Osteocyte (in vitro differentiated cells): Measurements from ENCODE around the gene WDR5B. TPM values are rescaled to one million over a fixed set of nuclear protein-coding genes. Genes with fewer than 3 reads are reported as not detected.

Experiments used
- DNase-seq: peaks from one replicate; pipeline ENCODE4 v3.0.0; 2021; ENCODE audit warnings: mixed read lengths; ENCODE audit not compliant: unreplicated experiment; ENCODE audit errors: extremely low spot score
- H3K27ac Mint-ChIP-seq: one replicate; pipeline ENCODE4 v1.8.0; 2021; ENCODE audit warnings: mild to moderate bottlenecking, mixed read lengths; ENCODE audit not compliant: unreplicated experiment
- H3K27me3 Mint-ChIP-seq: one replicate; pipeline ENCODE4 v1.8.0; 2021; ENCODE audit warnings: mixed read lengths; ENCODE audit not compliant: unreplicated experiment
- H3K36me3 Mint-ChIP-seq: one replicate; pipeline ENCODE4 v1.8.0; 2021; ENCODE audit warnings: mixed read lengths; ENCODE audit not compliant: unreplicated experiment
- H3K4me1 Mint-ChIP-seq: one replicate; pipeline ENCODE4 v1.8.0; 2021; ENCODE audit warnings: mixed read lengths; ENCODE audit not compliant: unreplicated experiment
- H3K4me3 Mint-ChIP-seq: one replicate; pipeline ENCODE4 v1.8.0; 2021; ENCODE audit warnings: mild to moderate bottlenecking, moderate library complexity, mixed read lengths; ENCODE audit not compliant: unreplicated experiment
- H3K9me3 Mint-ChIP-seq: one replicate; pipeline ENCODE4 v1.8.0; 2021; ENCODE audit warnings: mixed read lengths; ENCODE audit not compliant: unreplicated experiment
- CTCF ChIP-seq: fragments of 200-600 bp; sonication (generic); IDR thresholded peaks from 2 replicates; pipeline ENCODE4 v1.5.0; 2021; ENCODE audit warnings: antibody characterized with exemption, mild to moderate bottlenecking, moderate library complexity
- total RNA-seq: library from RNA; stranded (reverse); gene quantifications from 2 replicates; pipeline ENCODE4 v1.2.1, GENCODE V29; 2021

The WDR5B gene
- total RNA-seq, 1 donor from 2014 or later = 6.5 TPM

GRCh38 chr3:122443090-122443489 lies 27.2 kb upstream of the WDR5B start:
- Mint-ChIP-seq H3K27ac (no peak overlapping the region), H3K27me3 (no peaks in the 10 kb centered on the region), H3K4me1 (no peaks in the 10 kb centered on the region), H3K9me3 (no peaks in the 10 kb centered on the region), H3K36me3 (peaks cover 65% of the 10 kb centered on the region), H3K4me3 (no peak overlapping the region)
- no peak for TF ChIP-seq CTCF
- no peak for DNase-seq

GRCh38 chr3:122435950-122436349 lies 20.1 kb upstream of the WDR5B start:
- H3K4me3 Mint-ChIP-seq = no peak overlapping the region

GRCh38 chr3:122430371-122430770 lies 14.5 kb upstream of the WDR5B start:
- Mint-ChIP-seq H3K9me3 (peaks cover 7% of the 10 kb centered on the region), H3K4me3 (no peak overlapping the region), H3K27me3 (no peaks in the 10 kb centered on the region), H3K4me1 (peaks cover 4% of the 10 kb centered on the region), H3K27ac (no peak overlapping the region), H3K36me3 (peaks cover 70% of the 10 kb centered on the region)
- TF ChIP-seq CTCF = no peak
- no peak for DNase-seq

More at GRCh38 chr3:122435950-122436349, 20.1 kb upstream of the WDR5B start:
- Mint-ChIP-seq H3K27me3 (no peaks in the 10 kb centered on the region), H3K27ac (no peak overlapping the region), H3K36me3 (peaks cover 59% of the 10 kb centered on the region), H3K4me1 (no peaks in the 10 kb centered on the region), H3K9me3 (peaks cover 10% of the 10 kb centered on the region)
- no peak for DNase-seq
- no peak for TF ChIP-seq CTCF

GRCh38 chr3:122427857-122428471 lies 12.1 kb upstream of the WDR5B start:
- H3K36me3 Mint-ChIP-seq = peaks cover 61% of the 10 kb centered on the region
- H3K27ac Mint-ChIP-seq = no peak overlapping the region
- H3K9me3 Mint-ChIP-seq = peaks cover 7% of the 10 kb centered on the region
- TF ChIP-seq CTCF = no peak
- H3K27me3 Mint-ChIP-seq = no peaks in the 10 kb centered on the region
- no peak overlapping the region for H3K4me3 Mint-ChIP-seq
- DNase-seq = no peak
- peaks cover 4% of the 10 kb centered on the region for H3K4me1 Mint-ChIP-seq

- Mint-ChIP-seq H3K4me3 (no peak overlapping the region), H3K4me1 (peaks cover 9% of the 10 kb centered on the region), H3K27ac (no peak overlapping the region), H3K27me3 (no peaks in the 10 kb centered on the region), H3K36me3 (peaks cover 30% of the 10 kb centered on the region), H3K9me3 (no peaks in the 10 kb centered on the region)
- DNase-seq = no peak
- no peak for TF ChIP-seq CTCF
These were observed 6.0 kb upstream of the WDR5B start for GRCh38 chr3:122421836-122422235.
